COLO668 (cell line): ENCODE measurements around the gene ENTPD5.
"Not testable (repeated sequence)": the region's sequence is repeated elsewhere in the genome, so short reads cannot be mapped to it uniquely, and the experiment has no call there.

Source experiments
- DNase-seq: peaks from one replicate; lab custom pipeline; 2025; ENCODE audit not compliant: unreplicated experiment; lab: John Stamatoyannopoulos, UW

The ENTPD5 gene

DNA sequence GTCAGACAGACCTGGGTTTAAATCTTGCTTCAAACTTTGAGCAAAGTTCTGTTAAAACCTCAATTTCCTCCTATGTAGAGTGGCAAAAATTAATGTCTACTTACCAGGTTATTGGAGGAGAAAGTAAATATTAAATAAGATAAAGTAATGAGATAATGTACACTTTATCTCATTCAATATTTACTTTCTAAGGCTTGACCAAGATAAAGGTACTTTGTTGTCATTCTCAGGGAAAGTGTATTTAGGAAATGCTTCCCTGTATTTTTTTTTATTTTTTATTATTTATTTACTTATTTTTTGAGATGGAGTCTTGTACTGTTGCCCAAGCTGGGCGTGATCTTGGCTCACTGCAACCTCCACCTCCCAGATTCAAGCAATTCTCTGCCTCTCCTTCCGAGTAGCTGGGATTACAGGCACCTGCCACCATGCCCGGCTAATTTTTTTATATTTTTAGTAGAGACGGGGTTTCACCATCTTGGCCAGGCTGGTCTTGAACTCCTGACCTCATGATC, 73.9 kb downstream of the ENTPD5 start:
- no peak for DNase-seq

- DNase-seq, result no peak
These were observed 74.5 kb downstream of the ENTPD5 start for GRCh38 chr14:73944432-73945158.

DNA sequence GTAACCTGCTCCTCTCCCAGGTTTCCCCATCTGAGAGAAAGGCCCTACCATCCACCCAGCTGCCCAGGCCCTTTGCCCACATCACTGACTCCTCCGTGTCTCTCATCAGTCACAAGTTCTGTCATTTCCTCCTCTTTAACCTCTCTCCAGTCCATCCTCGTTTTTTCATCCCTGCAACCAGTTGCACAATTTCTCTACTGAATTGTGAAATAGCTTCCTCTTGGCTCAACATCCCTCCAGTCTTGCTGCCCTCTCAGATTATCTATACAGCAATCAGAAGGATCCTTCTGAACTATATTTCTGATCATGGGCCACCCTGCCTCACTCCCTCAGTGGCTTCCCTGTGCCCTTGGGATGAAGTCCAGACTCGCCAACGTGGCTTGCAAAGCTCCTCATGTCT, 76.0 kb downstream of the ENTPD5 start:
- DNase-seq, result no peak

GRCh38 chr14:73942180-73942579, 76.9 kb downstream of the ENTPD5 start:
- no peak for DNase-seq

GRCh38 chr14:73937012-73937411, 82.1 kb downstream of the ENTPD5 start:
- no peak for DNase-seq

DNA sequence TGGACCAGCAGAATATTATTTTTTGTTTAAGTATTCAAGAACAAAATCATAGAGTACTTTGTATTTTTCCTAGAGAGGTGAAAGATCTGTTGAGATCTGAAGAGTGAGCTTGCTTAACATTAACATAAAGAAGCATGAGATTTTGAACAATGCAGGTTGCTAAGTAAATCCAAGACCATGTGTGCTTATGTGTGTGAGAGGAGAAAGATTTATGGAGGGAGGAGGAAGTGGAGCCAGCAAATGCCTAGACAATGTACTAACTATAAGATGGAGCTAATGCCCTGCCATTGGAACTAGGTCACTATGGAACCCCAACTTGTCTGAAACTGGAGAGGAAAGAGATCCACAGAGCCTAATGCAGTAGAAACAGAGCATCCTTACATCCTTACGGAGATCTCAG, 82.5 kb downstream of the ENTPD5 start:
- DNase-seq, result no peak

- DNase-seq, result no peak
These were observed 83.4 kb downstream of the ENTPD5 start for GRCh38 chr14:73935666-73936065.

GRCh38 chr14:73924337-73924736, 94.8 kb downstream of the ENTPD5 start:
- no peak for DNase-seq

DNA sequence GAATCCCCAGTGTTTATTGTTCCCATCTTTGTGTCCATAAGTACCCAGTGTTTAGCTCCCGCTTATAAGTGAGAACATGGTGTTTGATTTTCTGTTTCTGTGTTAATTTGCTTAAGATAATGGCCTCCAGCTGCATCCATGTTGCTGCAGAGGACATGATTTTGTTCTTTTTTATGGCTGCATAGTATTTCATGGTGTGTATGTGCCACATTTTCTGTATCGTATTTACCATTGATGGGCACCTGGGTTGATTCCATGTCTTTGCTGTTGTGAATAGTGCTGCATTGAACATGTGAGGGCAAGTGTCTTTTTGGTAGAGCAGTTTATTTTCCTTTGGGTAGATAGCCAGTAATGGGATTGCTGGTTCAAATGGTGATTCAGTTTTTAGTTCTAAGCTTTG, 99.6 kb downstream of the ENTPD5 start:
- not testable (repeated sequence) for DNase-seq

- no peak for DNase-seq
These were observed 102.8 kb downstream of the ENTPD5 start for GRCh38 chr14:73916324-73916723.

- DNase-seq, result no peak
These were observed 105.8 kb downstream of the ENTPD5 start for GRCh38 chr14:73913256-73913655.

GRCh38 chr14:73909681-73910080, 109.4 kb downstream of the ENTPD5 start:
- DNase-seq, result no peak
